SU-DHL-6 (cell line): Measurements from ENCODE around the gene NDST4.

Source experiments
- H2AFZ ChIP-seq: fragments of 200-600 bp; sonication (generic); 2 replicates; pipeline ENCODE4 v1.6.1; 2014; ENCODE audit warnings: low read depth, mild to moderate bottlenecking, moderate library complexity, mixed read lengths, antibody characterized with exemption, low read length; ENCODE audit not compliant: severe bottlenecking
- H3F3A ChIP-seq: fragments of 200-600 bp; shearing (Covaris generic); 2 replicates; pipeline ENCODE4 v1.6.0; 2016; ENCODE audit warnings: antibody characterized with exemption, mild to moderate bottlenecking; ENCODE audit not compliant: insufficient read depth
- H3K27ac ChIP-seq: fragments of 200-600 bp; sonication (generic); 2 replicates; pipeline ENCODE4 v1.5.1; 2016; ENCODE audit warnings: low read depth, mild to moderate bottlenecking, low read length, moderate library complexity, mixed read lengths
- H3K27me3 ChIP-seq: fragments of 200-600 bp; sonication (generic), shearing (Covaris generic); 2 replicates; pipeline ENCODE4 v1.6.0; 2014; ENCODE audit warnings: mild to moderate bottlenecking, low read length
- H3K36me3 ChIP-seq: fragments of 200-600 bp; sonication (generic); 2 replicates; pipeline ENCODE4 v1.6.1; 2014; ENCODE audit warnings: mild to moderate bottlenecking, low read length, mixed read lengths
- H3K4me2 ChIP-seq: fragments of 300-600, 200-600 bp; shearing (Covaris generic), sonication (generic); 2 replicates; pipeline ENCODE4 v1.6.0; 2014; ENCODE audit warnings: low read length, low read depth, mild to moderate bottlenecking; ENCODE audit not compliant: poor library complexity, severe bottlenecking
- H3K4me3 ChIP-seq: fragments of 200-600 bp; sonication (generic); 2 replicates; pipeline ENCODE4 v1.5.1; 2014; ENCODE audit warnings: antibody characterized with exemption, low read length, mild to moderate bottlenecking, mixed read lengths; ENCODE audit not compliant: insufficient read depth, poor library complexity, severe bottlenecking
- H3K79me2 ChIP-seq: fragments of 200-600 bp; sonication (generic); 2 replicates; pipeline ENCODE4 v1.6.1; 2014; ENCODE audit warnings: mild to moderate bottlenecking, low read length, moderate library complexity; ENCODE audit not compliant: insufficient read depth
- H3K9ac ChIP-seq: fragments of 200-600 bp; sonication (generic); 2 replicates; pipeline ENCODE4 v1.7.0; 2014; ENCODE audit warnings: mild to moderate bottlenecking, low read length
- H3K9me2 ChIP-seq: fragments of 200-600 bp; sonication (generic); replicated peaks from 2 replicates; pipeline ENCODE4 v1.6.1; 2014; ENCODE audit warnings: low read length; ENCODE audit not compliant: insufficient read depth
- H3K9me3 ChIP-seq: fragments of 200-600 bp; sonication (generic); 2 replicates; pipeline ENCODE4 v1.6.1; 2014; ENCODE audit warnings: low read length, mixed read lengths; ENCODE audit not compliant: insufficient read depth
- H4K20me1 ChIP-seq: fragments of 200-600 bp; sonication (generic); 2 replicates; pipeline ENCODE4 v1.6.1; 2014; ENCODE audit warnings: low read depth, mild to moderate bottlenecking, antibody characterized with exemption, low read length, moderate library complexity, mixed read lengths
- EZH2phosphoT487 ChIP-seq: fragments of 200-600 bp; sonication (generic), shearing (Covaris generic); conservative IDR thresholded peaks from 2 replicates; pipeline ENCODE4 v1.6.1; 2018; ENCODE audit warnings: mild to moderate bottlenecking, antibody characterized with exemption, low read length, moderate library complexity, mixed read lengths
- TF ChIP-seq, protein P1 (sequence below): fragments of 200-600 bp; sonication (generic); IDR thresholded peaks from one replicate; pipeline ENCODE4 v1.5.1; 2017; ENCODE audit warnings: antibody characterized with exemption, mild to moderate bottlenecking, low read length, moderate library complexity; ENCODE audit not compliant: insufficient read depth, poor library complexity, severe bottlenecking

NDST4 gene

DNA sequence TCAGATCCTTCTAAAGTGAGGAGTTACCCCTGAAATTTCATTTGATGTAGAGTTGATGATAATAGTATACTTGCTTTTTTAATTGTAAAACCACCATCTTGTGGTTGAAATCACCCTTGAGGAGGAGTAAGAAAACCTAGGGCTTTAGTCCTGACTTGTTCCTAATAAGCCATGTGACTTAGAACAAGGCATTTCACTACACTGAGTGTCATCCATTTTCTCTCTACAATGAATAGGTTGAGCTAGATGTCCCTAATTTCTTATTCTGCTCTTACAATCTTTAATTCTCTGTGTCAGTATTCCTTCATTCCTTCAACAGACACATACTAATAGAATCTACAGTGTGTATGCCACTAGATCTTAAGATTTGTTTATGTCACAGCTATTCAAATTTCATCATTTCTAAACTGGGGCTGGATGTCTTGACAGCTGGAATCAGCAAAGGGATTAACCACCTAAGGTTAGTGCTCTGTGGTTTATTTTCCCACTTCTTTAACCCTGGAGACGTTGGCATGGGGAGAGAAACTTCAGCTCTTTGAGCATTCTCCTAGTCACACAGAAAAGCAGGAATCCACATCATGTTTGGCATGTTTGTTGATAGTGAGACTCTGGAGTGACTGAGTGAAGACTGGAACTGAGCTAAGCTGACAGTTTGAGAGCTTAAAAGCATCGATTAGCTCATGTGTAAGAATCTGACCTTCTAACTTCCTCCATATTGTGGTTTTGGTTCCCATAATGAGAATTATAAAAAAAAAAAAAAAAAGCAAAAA is 246.3 kb downstream of the NDST4 start:
- Histone ChIP-seq H4K20me1 (no peaks in the 10 kb centered on the region), H3K9me3 (no peaks in the 10 kb centered on the region), H3K36me3 (no peaks in the 10 kb centered on the region), H2AFZ (no peak overlapping the region), H3K4me3 (no peak overlapping the region), H3K4me2 (no peak overlapping the region), H3K9me2 (no peaks in the 10 kb centered on the region), H3K79me2 (no peaks in the 10 kb centered on the region), H3F3A (no peaks in the 10 kb centered on the region), H3K27ac (no peak overlapping the region), H3K27me3 (no peaks in the 10 kb centered on the region), H3K9ac (no peak overlapping the region)
- TF ChIP-seq, protein P1, sequence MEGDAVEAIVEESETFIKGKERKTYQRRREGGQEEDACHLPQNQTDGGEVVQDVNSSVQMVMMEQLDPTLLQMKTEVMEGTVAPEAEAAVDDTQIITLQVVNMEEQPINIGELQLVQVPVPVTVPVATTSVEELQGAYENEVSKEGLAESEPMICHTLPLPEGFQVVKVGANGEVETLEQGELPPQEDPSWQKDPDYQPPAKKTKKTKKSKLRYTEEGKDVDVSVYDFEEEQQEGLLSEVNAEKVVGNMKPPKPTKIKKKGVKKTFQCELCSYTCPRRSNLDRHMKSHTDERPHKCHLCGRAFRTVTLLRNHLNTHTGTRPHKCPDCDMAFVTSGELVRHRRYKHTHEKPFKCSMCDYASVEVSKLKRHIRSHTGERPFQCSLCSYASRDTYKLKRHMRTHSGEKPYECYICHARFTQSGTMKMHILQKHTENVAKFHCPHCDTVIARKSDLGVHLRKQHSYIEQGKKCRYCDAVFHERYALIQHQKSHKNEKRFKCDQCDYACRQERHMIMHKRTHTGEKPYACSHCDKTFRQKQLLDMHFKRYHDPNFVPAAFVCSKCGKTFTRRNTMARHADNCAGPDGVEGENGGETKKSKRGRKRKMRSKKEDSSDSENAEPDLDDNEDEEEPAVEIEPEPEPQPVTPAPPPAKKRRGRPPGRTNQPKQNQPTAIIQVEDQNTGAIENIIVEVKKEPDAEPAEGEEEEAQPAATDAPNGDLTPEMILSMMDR: no peak
- TF ChIP-seq EZH2phosphoT487: no peak

DNA sequence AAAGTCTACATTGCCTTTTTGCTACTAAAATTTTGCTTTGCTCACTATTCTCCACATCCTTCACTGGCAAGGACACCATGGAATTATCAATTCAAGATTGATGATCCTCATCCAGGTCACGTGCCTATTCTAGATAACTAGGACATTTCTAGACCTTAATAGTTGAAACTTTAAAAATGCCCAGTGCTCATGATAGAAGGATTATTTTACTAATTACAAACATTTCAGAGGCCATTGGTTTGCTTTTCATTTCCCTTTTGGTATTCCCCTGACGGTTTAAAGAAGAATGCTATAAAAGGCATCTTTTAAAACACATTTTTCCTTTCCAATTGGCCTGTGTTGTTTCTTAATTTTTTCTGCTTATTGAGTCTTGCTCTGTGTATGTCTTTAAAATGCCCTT is 249.4 kb downstream of the NDST4 start:
- TF ChIP-seq, protein P1: no peak
- no peak for TF ChIP-seq EZH2phosphoT487

DNA sequence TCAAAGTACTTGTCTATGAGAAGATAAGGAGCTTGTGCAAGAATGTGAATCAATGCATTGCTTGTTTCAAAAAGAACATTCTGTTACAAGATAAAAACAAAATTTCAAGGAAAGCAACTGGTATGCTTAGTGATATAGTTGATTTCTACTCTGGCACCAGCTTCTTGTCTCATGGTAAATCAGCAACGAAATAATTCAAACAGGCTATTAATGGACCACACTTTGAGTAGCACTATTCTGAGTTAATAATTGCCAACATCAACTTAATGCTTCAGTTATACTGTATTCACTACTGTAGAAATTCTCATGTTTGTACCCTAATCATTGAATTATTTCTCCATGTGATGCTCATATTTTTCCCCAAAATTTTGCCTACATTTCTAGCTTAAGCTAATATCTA is 252.6 kb downstream of the NDST4 start:
- no peaks in the 10 kb centered on the region for H4K20me1 ChIP-seq
- H2AFZ ChIP-seq: no peak overlapping the region
- H3K9me2 ChIP-seq: no peaks in the 10 kb centered on the region
- TF ChIP-seq, protein P1: no peak
- no peak for TF ChIP-seq EZH2phosphoT487
- no peaks in the 10 kb centered on the region for H3K36me3 ChIP-seq
- no peaks in the 10 kb centered on the region for H3K27me3 ChIP-seq
- no peaks in the 10 kb centered on the region for H3K9me3 ChIP-seq
- no peaks in the 10 kb centered on the region for H3F3A ChIP-seq
- H3K4me3 ChIP-seq: no peak overlapping the region
- no peaks in the 10 kb centered on the region for H3K79me2 ChIP-seq
- H3K9ac ChIP-seq: no peak overlapping the region
- no peak overlapping the region for H3K27ac ChIP-seq
- no peak overlapping the region for H3K4me2 ChIP-seq

More for the DNA sequence above, 249.4 kb downstream of the NDST4 start:
- no peak overlapping the region for H3K4me3 ChIP-seq
- no peaks in the 10 kb centered on the region for H3K79me2 ChIP-seq
- H3K9me2 ChIP-seq: no peaks in the 10 kb centered on the region
- no peak overlapping the region for H3K4me2 ChIP-seq
- no peak overlapping the region for H3K9ac ChIP-seq
- H3K27ac ChIP-seq: no peak overlapping the region
- no peaks in the 10 kb centered on the region for H3K27me3 ChIP-seq
- H3K9me3 ChIP-seq: no peaks in the 10 kb centered on the region
- no peaks in the 10 kb centered on the region for H4K20me1 ChIP-seq
- H3F3A ChIP-seq: no peaks in the 10 kb centered on the region
- H2AFZ ChIP-seq: no peak overlapping the region
- no peaks in the 10 kb centered on the region for H3K36me3 ChIP-seq
